ENCODE results near the gene RREB1.

DNA sequence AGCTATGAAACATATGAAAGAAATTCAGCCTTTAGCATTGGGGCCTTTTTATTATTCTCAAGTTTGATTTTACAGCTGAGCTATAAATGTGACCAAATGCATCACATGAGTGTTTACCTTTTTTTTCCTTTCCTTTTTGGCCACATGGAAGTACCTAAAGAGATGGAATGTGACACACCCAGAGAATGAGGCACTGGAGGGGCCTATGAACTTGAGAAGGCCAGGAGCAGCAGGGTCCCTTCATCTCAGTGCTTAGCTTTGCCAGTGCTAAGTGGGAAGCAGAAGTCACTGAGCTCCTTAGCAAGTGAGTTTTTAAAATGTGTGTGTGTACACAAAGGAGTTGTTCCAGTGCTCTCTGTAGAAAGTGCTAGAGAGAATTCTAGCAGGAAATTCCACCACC is 44.7 kb downstream of the RREB1 start:
- no peak for TF ChIP-seq EZH2 (IDR thresholded peaks at IDR 0.05; ENCODE audit: insufficient read depth, poor library complexity, severe bottlenecking)
- TF ChIP-seq EZH2phosphoT487 (IDR thresholded peaks at IDR 0.05; ENCODE audit: insufficient read depth, low read depth): no peak
